ENCODE measurements around the gene ZNF841. TPM values are rescaled to one million over a fixed set of nuclear protein-coding genes. Genes with fewer than 3 reads are reported as not detected.
"Not testable (repeated sequence)": the region's sequence is repeated elsewhere in the genome, so short reads cannot be mapped to it uniquely, and the experiment has no call there.

The ZNF841 gene
- total RNA-seq, 1 experiment from 2014 or later, result 10.8 TPM

GRCh38 chr19:52051736-52052135 lies 43.8 kb downstream of the ZNF841 start:
- ATAC-seq; intact Hi-C loops (cut with micrococcal nuclease; ENCODE audit: unreplicated experiment); BruUV-seq (replicated peaks); CTCF ChIA-PET; H3K4me3 ChIP-seq (ENCODE audit: low read depth in 2 of 2, low read length in 2 of 2); H3K27me3 ChIP-seq (ENCODE audit: control insufficient read depth, insufficient read depth, low read length); H3K27ac ChIP-seq (ENCODE audit: low read length); H3K36me3 ChIP-seq (ENCODE audit: control insufficient read depth, insufficient read depth, low read length); DNase-seq (ENCODE audit: low read depth, low spot score); in situ Hi-C loops (cut with HindIII; ENCODE audit: low pct_unique_long_range_greater_than_20kb, low sequenced_read_pairs); H3K9me3 ChIP-seq (ENCODE audit: control insufficient read depth, insufficient read depth, low read depth, low read length); POLR2A ChIA-PET; H3K4me1 ChIP-seq (ENCODE audit: control insufficient read depth, insufficient read depth, low read length): not testable (repeated sequence)

GRCh38 chr19:52048555-52049501 lies 46.7 kb downstream of the ZNF841 start, which contains the start of gene ZNF432:
Gene ZNF432, minus strand, starts transcription at chr19:52048838. Its CDS starts 1,970 bp downstream, at chr19:52046868.
- CTCF ChIA-PET, result no interaction called here
- peaks cover 11% of the 10 kb centered on the region; the same call in 1 of the 2 replicates for H3K9me3 ChIP-seq (ENCODE audit: control insufficient read depth, insufficient read depth, low read depth, low read length)

More at GRCh38 chr19:52048555-52049501, 46.7 kb downstream of the ZNF841 start, which contains the start of gene ZNF432:
- Histone ChIP-seq H3K36me3 (ENCODE audit: control insufficient read depth, insufficient read depth, low read length) (no peaks in the 10 kb centered on the region), H3K27ac (ENCODE audit: low read length) (no peak within 1 kb of the TSS), H3K4me3 (ENCODE audit: low read depth in 2 of 2, low read length in 2 of 2) (peak within 1 kb of the TSS in 1 of 2 experiments; percentile 31; a peak in 1 of 4 replicates), H3K4me1 (ENCODE audit: control insufficient read depth, insufficient read depth, low read length) (no peaks in the 10 kb centered on the region), H3K27me3 (ENCODE audit: control insufficient read depth, insufficient read depth, low read length) (no peaks in the 10 kb centered on the region)
- in situ Hi-C loops (cut with HindIII; ENCODE audit: low pct_unique_long_range_greater_than_20kb, low sequenced_read_pairs) (no loop called here), intact Hi-C loops (cut with micrococcal nuclease; ENCODE audit: unreplicated experiment) (no loop called here)
- DNase-seq (ENCODE audit: low read depth, low spot score) (no peak), ATAC-seq (no peak)
- no TSS peak for BruUV-seq (replicated peaks)
- POLR2A ChIA-PET, result no interaction called here
- no peak for TF ChIP-seq POLR2AphosphoS5 (IDR thresholded peaks at IDR 0.05; ENCODE audit: low read depth, low read length)
- no peak for TF ChIP-seq SIN3A (IDR thresholded peaks at IDR 0.05; ENCODE audit: borderline replicate concordance, insufficient read depth, low read depth, low read length)
- TF ChIP-seq CTCF (IDR thresholded peaks at IDR 0.05), result no peak
- no peak for TF ChIP-seq TCF7L2 (IDR thresholded peaks at IDR 0.05; ENCODE audit: low read depth, low read length)
- TF ChIP-seq, protein P1, sequence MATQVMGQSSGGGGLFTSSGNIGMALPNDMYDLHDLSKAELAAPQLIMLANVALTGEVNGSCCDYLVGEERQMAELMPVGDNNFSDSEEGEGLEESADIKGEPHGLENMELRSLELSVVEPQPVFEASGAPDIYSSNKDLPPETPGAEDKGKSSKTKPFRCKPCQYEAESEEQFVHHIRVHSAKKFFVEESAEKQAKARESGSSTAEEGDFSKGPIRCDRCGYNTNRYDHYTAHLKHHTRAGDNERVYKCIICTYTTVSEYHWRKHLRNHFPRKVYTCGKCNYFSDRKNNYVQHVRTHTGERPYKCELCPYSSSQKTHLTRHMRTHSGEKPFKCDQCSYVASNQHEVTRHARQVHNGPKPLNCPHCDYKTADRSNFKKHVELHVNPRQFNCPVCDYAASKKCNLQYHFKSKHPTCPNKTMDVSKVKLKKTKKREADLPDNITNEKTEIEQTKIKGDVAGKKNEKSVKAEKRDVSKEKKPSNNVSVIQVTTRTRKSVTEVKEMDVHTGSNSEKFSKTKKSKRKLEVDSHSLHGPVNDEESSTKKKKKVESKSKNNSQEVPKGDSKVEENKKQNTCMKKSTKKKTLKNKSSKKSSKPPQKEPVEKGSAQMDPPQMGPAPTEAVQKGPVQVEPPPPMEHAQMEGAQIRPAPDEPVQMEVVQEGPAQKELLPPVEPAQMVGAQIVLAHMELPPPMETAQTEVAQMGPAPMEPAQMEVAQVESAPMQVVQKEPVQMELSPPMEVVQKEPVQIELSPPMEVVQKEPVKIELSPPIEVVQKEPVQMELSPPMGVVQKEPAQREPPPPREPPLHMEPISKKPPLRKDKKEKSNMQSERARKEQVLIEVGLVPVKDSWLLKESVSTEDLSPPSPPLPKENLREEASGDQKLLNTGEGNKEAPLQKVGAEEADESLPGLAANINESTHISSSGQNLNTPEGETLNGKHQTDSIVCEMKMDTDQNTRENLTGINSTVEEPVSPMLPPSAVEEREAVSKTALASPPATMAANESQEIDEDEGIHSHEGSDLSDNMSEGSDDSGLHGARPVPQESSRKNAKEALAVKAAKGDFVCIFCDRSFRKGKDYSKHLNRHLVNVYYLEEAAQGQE (IDR thresholded peaks at IDR 0.05; ENCODE audit: insufficient read depth in 1 of 2, low read depth in 2 of 2, low read length in 1 of 2), result no peak
